Thoracic aorta (tissue), 2 donors: ENCODE data around the gene CCDC13. TPM values are rescaled to one million over a fixed set of nuclear protein-coding genes. Genes with fewer than 3 reads are reported as not detected.

ENCODE experiments used
- ATAC-seq: fragments of 150-250 bp; one replicate; pipeline ENCODE4 v1.8.0; 2017; ENCODE audit warnings: low read depth; ENCODE audit not compliant: insufficient number of reproducible peaks, low FRiP score
- DNase-seq: peaks from one replicate; pipeline ENCODE4 v3.0.0-alpha.2; 2020; ENCODE audit warnings: low spot score
- H3K27ac ChIP-seq, 2 donors: fragments of 200-600 bp; sonication (generic); 1 replicate in 1 of 2; 2 replicates in 1 of 2; pipeline ENCODE4 v1.5.1; 2016; ENCODE audit warnings: mild to moderate bottlenecking in 2 of 2, moderate library complexity in 2 of 2
- H3K27me3 ChIP-seq: fragments of 200-600 bp; sonication (generic); replicated peaks from 2 replicates; pipeline ENCODE4 v1.6.0; 2016; ENCODE audit warnings: mild to moderate bottlenecking; ENCODE audit not compliant: insufficient read depth
- H3K36me3 ChIP-seq: fragments of 200-600 bp; sonication (generic); one replicate; pipeline ENCODE4 v1.5.1; 2016
- H3K4me1 ChIP-seq, 2 donors: fragments of 200-600 bp; sonication (generic); 1 replicate in 1 of 2; 2 replicates in 1 of 2; pipeline versions ENCODE4 v1.5.1 to v1.6.0; 2016; ENCODE audit warnings: low read depth in 2 of 2, mild to moderate bottlenecking in 1 of 2; ENCODE audit not compliant: control insufficient read depth in 1 of 2
- H3K4me3 ChIP-seq: fragments of 200-600 bp; sonication (generic); 2 replicates; pipeline ENCODE4 v1.5.1; 2016; ENCODE audit warnings: mild to moderate bottlenecking
- H3K9me3 ChIP-seq: fragments of 200-600 bp; sonication (generic); 2 replicates; pipeline ENCODE4 v1.5.1; 2016
- CTCF ChIP-seq: fragments of 200-600 bp; sonication (generic); IDR thresholded peaks from one replicate; pipeline ENCODE4 v1.5.1; 2019; ENCODE audit warnings: antibody characterized with exemption
- total RNA-seq, 2 donors: library from RNA; depleted of rRNA; stranded (reverse); fragments of >200 nt; gene quantifications; one replicate each; pipeline versions ENCODE4 v1.1.0 to v1.2.3, GENCODE V29; 2016

The CCDC13 gene
- total RNA-seq, 2 donors from 2014 or later = 1.5 to 3.1 TPM

- ATAC-seq = no peak
- TF ChIP-seq CTCF = no peak
- H3K4me3 ChIP-seq = peak overlapping the region; percentile 89
- DNase-seq = no peak
- H3K9me3 ChIP-seq = no peaks in the 10 kb centered on the region
- H3K4me1 ChIP-seq = peaks cover 15 to 29% of the 10 kb centered on the region in 2 donors
- H3K27ac ChIP-seq = peak overlapping the region; percentile 84 to 89
- no peaks in the 10 kb centered on the region for H3K27me3 ChIP-seq
- H3K36me3 ChIP-seq = no peaks in the 10 kb centered on the region
These were observed 29.9 kb upstream of the CCDC13 start for GRCh38 chr3:42802876-42803413.

- ATAC-seq = no peak
- Histone ChIP-seq H3K27ac (no peak overlapping the region), H3K4me3 (no peak overlapping the region)
These were observed 28.7 kb upstream of the CCDC13 start for GRCh38 chr3:42801784-42802183.

GRCh38 chr3:42801048-42801620 lies 28.1 kb upstream of the CCDC13 start:
- DNase-seq = no peak
- Histone ChIP-seq H3K4me3 (no peak overlapping the region), H3K9me3 (no peaks in the 10 kb centered on the region), H3K27ac (no peak overlapping the region), H3K27me3 (no peaks in the 10 kb centered on the region), H3K4me1 (peaks cover 15 to 29% of the 10 kb centered on the region in 2 donors), H3K36me3 (no peaks in the 10 kb centered on the region)
- ATAC-seq = no peak
- no peak for TF ChIP-seq CTCF

More at GRCh38 chr3:42801784-42802183, 28.7 kb upstream of the CCDC13 start:
- Histone ChIP-seq H3K9me3 (no peaks in the 10 kb centered on the region), H3K4me1 (peaks cover 15 to 29% of the 10 kb centered on the region in 2 donors), H3K36me3 (no peaks in the 10 kb centered on the region), H3K27me3 (no peaks in the 10 kb centered on the region)
- TF ChIP-seq CTCF = no peak
- no peak for DNase-seq

GRCh38 chr3:42800251-42800650 lies 27.2 kb upstream of the CCDC13 start:
- no peak for TF ChIP-seq CTCF
- no peaks in the 10 kb centered on the region for H3K36me3 ChIP-seq
- H3K27ac ChIP-seq = no peak overlapping the region
- DNase-seq (no peak), ATAC-seq (no peak)
- H3K4me3 ChIP-seq = no peak overlapping the region
- no peaks in the 10 kb centered on the region for H3K27me3 ChIP-seq
- H3K9me3 ChIP-seq = no peaks in the 10 kb centered on the region
- H3K4me1 ChIP-seq = peaks cover 13 to 29% of the 10 kb centered on the region in 2 donors

- Histone ChIP-seq H3K4me3 (no peak overlapping the region), H3K9me3 (no peaks in the 10 kb centered on the region), H3K36me3 (no peaks in the 10 kb centered on the region), H3K27me3 (no peaks in the 10 kb centered on the region), H3K4me1 (peaks cover 11 to 29% of the 10 kb centered on the region in 2 donors), H3K27ac (no peak overlapping the region)
- DNase-seq = no peak
- TF ChIP-seq CTCF = no peak
- ATAC-seq = no peak
These were observed 26.3 kb upstream of the CCDC13 start for GRCh38 chr3:42799376-42799775.
